ENCODE measurements around the gene TUNAR. TPM values are rescaled to one million over a fixed set of nuclear protein-coding genes. Genes with fewer than 3 reads are reported as not detected.

The TUNAR gene
- total and polyA plus RNA-seq, 8 donors = 0.10 to 1.7 (median 0.36) TPM; not detected in 4

DNA sequence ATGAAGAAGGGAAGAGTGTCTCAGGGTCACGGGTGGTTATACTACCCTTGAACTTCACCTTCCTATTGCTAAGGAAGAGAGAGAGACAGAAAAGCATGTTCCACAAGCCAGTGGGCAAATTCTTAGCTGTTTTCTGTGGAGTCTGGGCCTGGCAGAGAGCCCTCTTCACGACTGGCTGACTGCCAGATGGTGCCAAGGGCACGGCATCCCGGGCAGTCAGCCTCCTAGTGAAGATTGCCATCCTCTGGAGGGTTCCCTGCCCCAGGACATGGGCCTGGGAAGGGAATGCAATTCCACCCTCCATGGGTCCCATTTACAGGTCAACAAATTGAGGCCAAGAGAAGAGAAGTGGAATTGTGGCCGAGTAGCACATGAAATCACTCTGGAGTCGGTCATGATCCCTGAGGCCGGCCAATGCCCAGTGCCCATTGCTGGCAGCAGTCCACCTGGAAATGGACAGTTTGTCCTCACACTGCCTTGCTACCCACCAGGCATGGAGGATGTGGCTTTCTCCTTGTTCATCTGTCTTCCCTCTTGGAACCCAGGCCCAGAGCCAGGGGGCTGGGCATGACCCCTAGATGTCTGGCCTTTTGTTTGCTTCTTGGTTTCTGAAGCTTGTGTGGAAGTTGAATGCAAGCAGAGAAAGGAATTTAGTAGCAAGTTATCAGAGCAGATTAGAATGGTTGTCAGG is 9.9 kb downstream of the TUNAR start:
- intact Hi-C loops (cut with DNase I; ENCODE audit: low total_unique reads) = no loop called here
- H3K27ac ChIP-seq = no peak overlapping the region
- H3K27me3 ChIP-seq = peaks cover 0 to 19% (median 0%) of the 10 kb centered on the region in 3 donors
- no peak for DNase-seq
- H3K4me1 ChIP-seq = peaks cover 0 to 4% (median 0%) of the 10 kb centered on the region in 4 donors
- TF ChIP-seq POLR2AphosphoS5 (IDR thresholded peaks at IDR 0.05) (no peak), EP300 (IDR thresholded peaks at IDR 0.05) (no peak), POLR2A (IDR thresholded peaks at IDR 0.05) (no peak), CTCF (IDR thresholded peaks at IDR 0.05) (no peak)
- 44 to 63% (median 55%) methylated on average over 7 of the region's 7 CpGs for WGBS, 5 donors
- H3K36me3 ChIP-seq = no peaks in the 10 kb centered on the region
- no peak overlapping the region for H3K4me3 ChIP-seq
- H3K9me3 ChIP-seq = no peaks in the 10 kb centered on the region

- intact Hi-C loops (cut with DNase I; ENCODE audit: low total_unique reads) = no loop called here
- no peaks in the 10 kb centered on the region for H3K9me3 ChIP-seq
- no peak overlapping the region for H3K27ac ChIP-seq
- no peaks in the 10 kb centered on the region for H3K36me3 ChIP-seq
- no peak for DNase-seq
- no peak for TF ChIP-seq POLR2A (IDR thresholded peaks at IDR 0.05)
- TF ChIP-seq CTCF (IDR thresholded peaks at IDR 0.05) = no peak
- TF ChIP-seq EP300 (IDR thresholded peaks at IDR 0.05) = no peak
- no peak for TF ChIP-seq POLR2AphosphoS5 (IDR thresholded peaks at IDR 0.05)
- peaks cover 0 to 4% (median 0%) of the 10 kb centered on the region in 4 donors for H3K4me1 ChIP-seq
- H3K4me3 ChIP-seq = no peak overlapping the region
- H3K27me3 ChIP-seq = peaks cover 0 to 25% (median 0%) of the 10 kb centered on the region in 3 donors
- 65 to 85% (median 76%) methylated on average over 4 of the region's 4 CpGs for WGBS, 5 donors
These were observed 10.7 kb downstream of the TUNAR start for GRCh38 chr14:95887351-95887750.

GRCh38 chr14:95889236-95889979 is 12.8 kb downstream of the TUNAR start:
- Histone ChIP-seq H3K9me3 (no peaks in the 10 kb centered on the region), H3K4me3 (no peak overlapping the region), H3K36me3 (no peaks in the 10 kb centered on the region), H3K4me1 (peaks cover 0 to 4% (median 0%) of the 10 kb centered on the region in 4 donors), H3K27me3 (peaks cover 0 to 28% (median 0%) of the 10 kb centered on the region in 3 donors), H3K27ac (no peak overlapping the region)
- WGBS, 5 donors = 69 to 74% (median 73%) methylated on average over 11 of the region's 11 CpGs
- DNase-seq = no peak
- intact Hi-C loops (cut with DNase I; ENCODE audit: low total_unique reads) = no loop called here
- TF ChIP-seq EP300 (IDR thresholded peaks at IDR 0.05) (no peak), CTCF (IDR thresholded peaks at IDR 0.05) (no peak), POLR2A (IDR thresholded peaks at IDR 0.05) (no peak), POLR2AphosphoS5 (IDR thresholded peaks at IDR 0.05) (no peak)

GRCh38 chr14:95891742-95892141 is 15.1 kb downstream of the TUNAR start:
- Histone ChIP-seq H3K27me3 (peaks cover 0 to 45% (median 0%) of the 10 kb centered on the region in 3 donors), H3K4me3 (no peak overlapping the region), H3K27ac (no peak overlapping the region), H3K36me3 (no peaks in the 10 kb centered on the region), H3K9me3 (no peaks in the 10 kb centered on the region), H3K4me1 (peaks cover 0 to 7% (median 0%) of the 10 kb centered on the region in 4 donors)
- WGBS, 5 donors = 51 to 84% (median 75%) methylated on average over 3 of the region's 3 CpGs
- no peak for DNase-seq
- no peak for TF ChIP-seq EP300 (IDR thresholded peaks at IDR 0.05)
- TF ChIP-seq POLR2AphosphoS5 (IDR thresholded peaks at IDR 0.05) = no peak
- TF ChIP-seq CTCF (IDR thresholded peaks at IDR 0.05) = no peak
- no peak for TF ChIP-seq POLR2A (IDR thresholded peaks at IDR 0.05)
- intact Hi-C loops (cut with DNase I; ENCODE audit: low total_unique reads) = no loop called here
